ENCODE results near the gene TGIF2LY.
"Not testable (repeated sequence)": the region's sequence is repeated elsewhere in the genome, so short reads cannot be mapped to it uniquely, and the experiment has no call there.

Gene TGIF2LY

GRCh38 chrY:3578767-3579166, at the start of gene TGIF2LY:
TGIF2LY (plus strand) TSS chrY:3579067; CDS start chrY:3579245, 178 bp downstream.
- not testable (repeated sequence) for DNase-seq
